ENCODE results near the gene C6orf62.

DNA sequence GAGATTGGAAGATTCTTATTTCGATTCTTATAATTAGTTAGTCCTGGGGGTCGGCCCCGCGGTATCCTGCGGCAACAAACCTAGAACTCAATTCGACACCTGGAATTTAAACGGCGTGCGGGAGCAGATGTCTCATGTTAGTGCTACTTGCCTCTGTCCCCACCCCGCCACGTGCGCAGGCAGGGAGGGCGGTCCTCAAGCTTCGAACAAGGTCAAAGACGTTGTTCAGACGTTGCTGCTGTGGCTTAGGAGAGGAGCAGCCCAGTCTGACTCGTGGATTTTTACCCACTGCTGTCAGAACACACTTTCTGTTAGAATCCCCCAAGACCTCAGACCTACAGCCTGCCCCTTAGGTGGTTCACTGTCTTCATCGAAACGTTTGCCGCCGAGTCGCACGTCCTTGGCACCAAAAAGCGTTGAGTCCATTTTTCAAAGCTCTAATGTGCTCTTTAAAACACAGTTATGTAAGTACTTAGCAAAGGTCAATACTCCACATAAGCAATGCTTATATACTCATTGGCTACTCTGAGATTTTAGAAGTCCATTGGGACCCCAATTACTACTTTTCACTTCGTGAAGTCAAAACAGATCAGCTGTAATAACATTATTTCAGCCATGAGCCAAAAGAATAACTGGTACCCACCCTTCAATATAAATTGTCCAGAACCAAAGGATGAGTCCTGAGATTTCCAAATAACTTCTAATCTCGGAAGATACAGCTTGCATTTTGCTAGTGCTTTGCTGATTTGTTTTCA lies 2.7 kb upstream of the C6orf62 start:
- TF ChIP-seq, protein P1, sequence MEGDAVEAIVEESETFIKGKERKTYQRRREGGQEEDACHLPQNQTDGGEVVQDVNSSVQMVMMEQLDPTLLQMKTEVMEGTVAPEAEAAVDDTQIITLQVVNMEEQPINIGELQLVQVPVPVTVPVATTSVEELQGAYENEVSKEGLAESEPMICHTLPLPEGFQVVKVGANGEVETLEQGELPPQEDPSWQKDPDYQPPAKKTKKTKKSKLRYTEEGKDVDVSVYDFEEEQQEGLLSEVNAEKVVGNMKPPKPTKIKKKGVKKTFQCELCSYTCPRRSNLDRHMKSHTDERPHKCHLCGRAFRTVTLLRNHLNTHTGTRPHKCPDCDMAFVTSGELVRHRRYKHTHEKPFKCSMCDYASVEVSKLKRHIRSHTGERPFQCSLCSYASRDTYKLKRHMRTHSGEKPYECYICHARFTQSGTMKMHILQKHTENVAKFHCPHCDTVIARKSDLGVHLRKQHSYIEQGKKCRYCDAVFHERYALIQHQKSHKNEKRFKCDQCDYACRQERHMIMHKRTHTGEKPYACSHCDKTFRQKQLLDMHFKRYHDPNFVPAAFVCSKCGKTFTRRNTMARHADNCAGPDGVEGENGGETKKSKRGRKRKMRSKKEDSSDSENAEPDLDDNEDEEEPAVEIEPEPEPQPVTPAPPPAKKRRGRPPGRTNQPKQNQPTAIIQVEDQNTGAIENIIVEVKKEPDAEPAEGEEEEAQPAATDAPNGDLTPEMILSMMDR (conservative IDR thresholded peaks at IDR 0.05; ENCODE audit: low read depth, low read length), result no peak
- TF ChIP-seq FOS (IDR thresholded peaks at IDR 0.05; ENCODE audit: low read depth, low read length), result no peak
- TF ChIP-seq NFE2L2 (IDR thresholded peaks at IDR 0.05; ENCODE audit: low read depth, low read length), result no peak
- TF ChIP-seq SMC3 (IDR thresholded peaks at IDR 0.05; ENCODE audit: low read depth, low read length), result no peak
- no peak for TF ChIP-seq CHD1 (IDR thresholded peaks at IDR 0.05; ENCODE audit: low read depth, low read length)

Measured in IMR-90 (cell line).